Measurements from ENCODE around the gene TRAPPC13. TPM values are rescaled to one million over a fixed set of nuclear protein-coding genes. Genes with fewer than 3 reads are reported as not detected.
"Not testable (repeated sequence)": the region's sequence is repeated elsewhere in the genome, so short reads cannot be mapped to it uniquely, and the experiment has no call there.

TRAPPC13 gene
- total RNA-seq, 2 experiments from 2014 or later: 18.5 to 23.4 TPM

DNA sequence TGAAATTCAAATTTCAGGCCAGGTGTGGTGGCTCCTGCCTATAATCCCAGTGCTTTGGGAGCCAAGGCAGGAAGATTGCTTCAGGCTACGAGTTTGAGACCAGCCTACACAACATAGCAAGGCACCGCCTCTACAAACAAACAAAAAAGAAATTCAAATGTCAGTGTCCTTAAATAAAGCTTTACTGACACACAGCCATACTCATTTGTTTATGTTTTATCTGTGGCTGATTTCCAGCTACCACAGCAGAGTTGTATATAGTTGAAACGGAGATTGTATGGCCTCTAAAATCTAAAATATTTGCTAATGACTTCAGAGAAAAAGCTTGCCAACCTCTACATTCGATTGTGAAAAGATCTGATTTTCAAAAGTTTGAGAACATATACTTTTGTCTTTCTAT lies 15.4 kb downstream of the TRAPPC13 start:
- Mint-ChIP-seq H3K4me3 (no peak overlapping the region), H3K9me3 (ENCODE audit: low read depth) (no peaks in the 10 kb centered on the region), H3K27me3 (no peaks in the 10 kb centered on the region), H3K36me3 (peaks cover 26% of the 10 kb centered on the region), H3K27ac (no peak overlapping the region), H3K4me1 (no peaks in the 10 kb centered on the region)
- CTCF ChIA-PET: no interaction called here
- DNase-seq (no peak), ATAC-seq (no peak)

DNA sequence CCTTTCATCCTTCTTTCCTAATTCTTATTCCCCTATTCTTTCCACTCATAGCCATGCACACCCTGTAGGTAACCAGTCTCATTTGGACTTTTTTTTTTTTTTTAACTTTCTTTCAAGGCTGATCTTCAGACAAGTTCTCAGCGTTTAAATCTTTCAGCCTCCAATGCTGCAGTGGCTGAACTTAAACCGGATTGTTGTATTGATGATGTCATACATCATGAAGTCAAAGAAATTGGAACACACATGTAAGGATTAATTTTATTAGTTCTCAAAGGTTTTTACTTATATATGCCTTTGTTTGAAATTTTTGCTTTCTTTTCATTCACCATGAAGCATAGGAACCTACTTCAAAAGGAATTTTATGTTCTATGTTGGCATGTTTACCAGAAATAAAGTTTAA lies 22.1 kb downstream of the TRAPPC13 start:
- no peak overlapping the region for H3K27ac Mint-ChIP-seq
- DNase-seq: no peak
- peaks cover 17% of the 10 kb centered on the region for H3K36me3 Mint-ChIP-seq
- no peak overlapping the region for H3K4me3 Mint-ChIP-seq
- CTCF ChIA-PET: no interaction called here
- H3K9me3 Mint-ChIP-seq (ENCODE audit: low read depth): no peaks in the 10 kb centered on the region
- no peaks in the 10 kb centered on the region for H3K27me3 Mint-ChIP-seq
- H3K4me1 Mint-ChIP-seq: no peaks in the 10 kb centered on the region
- no peak for ATAC-seq

DNA sequence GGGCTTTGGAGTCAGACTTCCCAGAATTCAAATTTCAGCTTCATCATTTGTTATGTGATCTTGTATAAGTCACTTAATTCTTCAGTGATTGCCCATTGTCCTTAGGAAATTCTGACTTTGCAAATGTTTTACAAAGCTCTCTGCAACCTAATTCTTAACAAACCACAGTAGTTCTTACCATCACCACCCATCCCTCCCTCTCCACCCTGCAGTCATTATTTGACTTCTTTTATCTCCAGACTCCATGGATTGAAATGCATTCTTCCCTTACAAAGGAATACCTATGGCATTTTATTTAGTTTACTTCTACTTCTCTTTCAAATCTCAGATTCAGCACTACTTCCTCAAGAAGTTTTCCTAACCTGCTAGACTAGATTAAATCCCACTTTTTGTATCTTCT lies 23.1 kb downstream of the TRAPPC13 start:
- Mint-ChIP-seq H3K27ac (no peak overlapping the region), H3K36me3 (peaks cover 20% of the 10 kb centered on the region), H3K27me3 (no peaks in the 10 kb centered on the region), H3K9me3 (ENCODE audit: low read depth) (no peaks in the 10 kb centered on the region), H3K4me3 (no peak overlapping the region), H3K4me1 (no peaks in the 10 kb centered on the region)
- ATAC-seq (no peak), DNase-seq (no peak)
- CTCF ChIA-PET: no interaction called here

DNA sequence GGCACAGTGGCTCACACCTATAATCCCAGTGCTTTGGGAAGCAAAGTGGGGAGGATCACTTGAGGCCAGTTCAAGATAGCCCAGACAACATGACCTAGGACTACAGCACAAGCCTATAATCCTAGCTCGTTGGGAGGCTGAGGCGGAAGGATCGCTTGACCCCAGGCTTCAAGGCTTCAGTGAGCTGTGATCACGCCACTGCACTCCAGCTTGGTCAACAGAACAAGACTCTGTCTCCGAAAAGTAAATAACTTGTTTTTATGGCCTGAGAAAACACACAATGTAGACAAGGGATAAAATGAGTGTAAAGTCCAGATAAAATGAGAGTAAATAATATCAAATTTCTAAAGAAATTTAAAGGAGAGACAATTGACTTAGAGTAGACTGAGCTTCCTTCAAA lies 26.3 kb downstream of the TRAPPC13 start:
- CTCF ChIA-PET: interaction anchor here (1.2 to 1.4 kb wide), 2 partner anchors 18 to 25 kb away, joined by 3 to 5 read pairs; no protein-coding TSS in a partner anchor
- H3K4me3 Mint-ChIP-seq: no peak overlapping the region
- ATAC-seq: no peak

DNA sequence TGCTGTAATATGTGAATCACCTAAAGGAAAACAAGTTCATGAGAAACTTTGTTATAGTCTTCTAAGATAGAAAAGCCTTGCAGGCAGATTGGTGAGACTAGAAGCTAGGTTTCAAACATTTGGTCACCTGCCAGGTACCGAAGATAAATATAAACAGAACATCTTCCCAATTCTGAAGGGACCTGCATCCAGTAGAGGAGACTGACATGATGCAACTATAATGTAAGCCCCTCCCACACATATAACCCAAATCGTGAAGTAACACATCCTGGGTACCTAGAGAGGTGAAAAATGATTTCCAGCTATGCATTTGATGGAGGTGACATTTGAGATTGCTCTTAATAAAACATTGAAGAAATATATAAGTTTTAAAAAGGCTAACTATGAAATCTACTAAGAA lies 29.9 kb downstream of the TRAPPC13 start:
- CTCF ChIA-PET: no interaction called here
- Mint-ChIP-seq H3K4me3 (no peak overlapping the region), H3K4me1 (no peaks in the 10 kb centered on the region), H3K27ac (no peak overlapping the region), H3K27me3 (no peaks in the 10 kb centered on the region), H3K9me3 (ENCODE audit: low read depth) (no peaks in the 10 kb centered on the region), H3K36me3 (peaks cover 18% of the 10 kb centered on the region)
- ATAC-seq (no peak), DNase-seq (no peak)

More for the DNA sequence above, 26.3 kb downstream of the TRAPPC13 start:
- H3K36me3 Mint-ChIP-seq: peaks cover 19% of the 10 kb centered on the region
- H3K27me3 Mint-ChIP-seq: no peaks in the 10 kb centered on the region
- H3K4me1 Mint-ChIP-seq: no peaks in the 10 kb centered on the region
- no peak overlapping the region for H3K27ac Mint-ChIP-seq
- DNase-seq: no peak
- H3K9me3 Mint-ChIP-seq (ENCODE audit: low read depth): no peaks in the 10 kb centered on the region

DNA sequence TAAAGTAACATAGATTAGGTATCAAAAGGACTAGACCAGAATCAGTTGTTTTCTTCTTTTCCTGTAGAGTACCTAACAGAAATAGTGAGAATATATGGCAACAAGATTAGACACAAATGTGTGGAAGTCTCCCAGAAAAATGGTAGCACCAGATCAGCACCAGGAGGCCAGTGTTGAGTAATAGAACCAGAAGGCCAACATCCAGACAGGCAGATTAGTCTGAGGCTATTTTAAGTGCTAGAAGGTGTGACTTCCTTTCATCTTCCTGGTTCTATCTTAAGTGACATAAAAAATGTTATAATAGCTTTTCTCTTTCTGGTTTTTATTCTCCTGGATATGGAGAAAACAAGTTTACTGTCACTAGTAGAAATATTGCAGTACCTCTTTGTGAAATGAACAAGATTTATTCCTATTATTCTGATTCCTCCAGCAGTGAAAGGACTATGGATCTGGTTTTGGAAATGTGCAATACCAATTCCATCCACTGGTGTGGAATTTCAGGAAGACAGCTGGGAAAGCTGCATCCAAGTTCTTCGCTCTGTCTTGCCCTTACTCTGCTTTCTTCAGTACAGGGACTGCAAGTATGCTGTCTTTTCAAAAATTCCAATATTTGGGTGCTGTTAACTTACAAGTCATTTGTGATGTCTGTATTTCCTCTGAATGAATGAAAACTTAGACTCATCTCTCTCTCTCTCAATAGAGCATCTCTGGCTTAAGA lies 39.1 kb downstream of the TRAPPC13 start:
- Mint-ChIP-seq H3K27ac (no peak overlapping the region), H3K9me3 (ENCODE audit: low read depth) (no peaks in the 10 kb centered on the region), H3K4me1 (peaks cover 5% of the 10 kb centered on the region), H3K4me3 (no peak overlapping the region), H3K36me3 (peaks cover 17% of the 10 kb centered on the region), H3K27me3 (no peaks in the 10 kb centered on the region)
- ATAC-seq (no peak), DNase-seq (no peak)
- CTCF ChIA-PET: no interaction called here

DNA sequence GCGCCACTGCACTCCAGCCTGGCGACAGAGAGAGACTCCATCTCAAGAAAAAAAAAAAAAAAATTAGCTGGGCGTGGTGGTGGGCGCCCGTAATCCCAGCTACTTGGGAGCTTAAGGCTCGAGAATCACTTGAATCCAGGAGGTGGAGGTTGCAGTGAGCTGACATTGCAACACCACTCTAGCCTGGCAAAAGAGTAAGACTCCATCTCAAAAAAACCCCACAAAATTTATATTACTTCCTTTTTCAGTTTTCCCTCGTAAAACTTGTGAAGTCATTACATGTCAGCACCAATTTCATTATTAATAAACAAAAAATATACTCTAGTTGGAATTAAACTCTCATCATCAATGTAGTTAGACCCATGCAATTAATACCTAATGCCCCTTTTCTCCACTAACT lies 43.9 kb downstream of the TRAPPC13 start:
- ATAC-seq (no peak), DNase-seq (no peak)
- no peaks in the 10 kb centered on the region for H3K27me3 Mint-ChIP-seq
- H3K4me1 Mint-ChIP-seq: peaks cover 4% of the 10 kb centered on the region
- peaks cover 12% of the 10 kb centered on the region for H3K36me3 Mint-ChIP-seq
- no peak overlapping the region for H3K27ac Mint-ChIP-seq
- H3K9me3 Mint-ChIP-seq (ENCODE audit: low read depth): no peaks in the 10 kb centered on the region
- no peak overlapping the region for H3K4me3 Mint-ChIP-seq
- CTCF ChIA-PET: no interaction called here

DNA sequence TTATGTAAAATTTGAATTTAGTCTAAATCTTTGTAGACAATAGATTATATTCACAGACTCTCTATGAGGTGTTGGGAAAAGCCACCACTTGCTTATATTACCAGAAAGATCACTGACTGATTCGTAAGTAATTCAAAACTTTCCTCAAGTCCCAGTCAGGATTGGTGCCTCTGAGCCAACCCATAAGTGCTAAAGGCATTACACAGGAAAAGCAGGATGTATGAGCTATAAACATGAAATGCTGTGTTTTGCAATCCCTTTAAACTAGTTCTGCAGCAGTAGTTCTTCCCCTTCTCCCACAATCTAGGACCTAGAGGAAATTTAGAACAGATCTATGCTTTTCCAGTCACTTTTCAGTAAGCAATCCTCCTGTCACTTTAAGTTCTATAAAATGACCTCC lies 48.0 kb downstream of the TRAPPC13 start:
- no peaks in the 10 kb centered on the region for H3K27me3 Mint-ChIP-seq
- H3K9me3 Mint-ChIP-seq (ENCODE audit: low read depth): no peaks in the 10 kb centered on the region
- H3K36me3 Mint-ChIP-seq: peaks cover 33% of the 10 kb centered on the region
- CTCF ChIA-PET: interaction anchor here (0.5 kb wide), 1 partner anchor 331 kb away, joined by 3 read pairs; no protein-coding TSS in a partner anchor
- no peak overlapping the region for H3K4me3 Mint-ChIP-seq
- no peak for DNase-seq
- H3K27ac Mint-ChIP-seq: no peak overlapping the region
- ATAC-seq: no peak
- H3K4me1 Mint-ChIP-seq: no peaks in the 10 kb centered on the region

DNA sequence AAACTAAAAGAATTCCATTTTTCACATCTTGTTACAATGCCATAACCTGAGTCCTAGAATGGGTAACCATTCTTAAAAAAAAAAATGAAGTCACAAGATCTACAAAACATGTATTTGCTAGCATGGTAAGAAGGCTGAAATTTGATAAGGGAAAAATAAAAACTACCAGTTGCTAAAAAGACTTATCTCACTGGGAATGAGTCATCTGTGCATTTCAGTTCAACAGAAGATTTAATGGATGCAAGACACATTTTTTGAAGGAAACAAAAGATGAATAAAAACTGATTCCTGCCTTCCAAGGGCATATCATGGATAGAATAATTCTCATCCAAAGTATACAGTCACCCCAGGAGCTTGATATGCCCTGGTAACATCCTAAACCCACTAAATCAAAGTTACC lies 49.9 kb downstream of the TRAPPC13 start:
- Mint-ChIP-seq H3K4me1 (no peaks in the 10 kb centered on the region), H3K27ac (no peak overlapping the region), H3K27me3 (no peaks in the 10 kb centered on the region), H3K36me3 (peaks cover 40% of the 10 kb centered on the region), H3K4me3 (no peak overlapping the region), H3K9me3 (ENCODE audit: low read depth) (no peaks in the 10 kb centered on the region)
- CTCF ChIA-PET: interaction anchor here (1.1 kb wide), 1 partner anchor 18 kb away, joined by 3 read pairs; no protein-coding TSS in a partner anchor
- DNase-seq: no peak
- ATAC-seq: no peak

DNA sequence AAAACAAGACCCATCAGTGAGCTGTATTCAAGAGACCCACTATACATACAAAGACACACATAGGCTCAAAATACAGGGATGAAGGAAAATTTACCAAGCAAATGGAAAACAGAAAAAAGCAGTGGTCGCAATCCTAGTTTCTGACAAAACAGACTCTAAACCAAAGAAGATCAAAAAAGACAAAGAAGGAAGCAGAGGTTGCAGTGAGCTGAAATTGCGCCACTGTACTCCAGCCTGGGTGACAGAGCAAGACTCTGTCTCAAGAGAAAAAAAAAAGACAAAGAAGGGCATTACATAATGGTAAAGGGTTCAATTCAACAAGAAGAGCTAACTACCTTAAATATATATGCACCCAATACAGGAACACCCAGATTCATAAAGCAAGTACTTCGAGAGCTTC lies 51.2 kb downstream of the TRAPPC13 start:
- not testable (repeated sequence) for H3K27me3 Mint-ChIP-seq; H3K4me3 Mint-ChIP-seq; H3K9me3 Mint-ChIP-seq (ENCODE audit: low read depth); H3K27ac Mint-ChIP-seq; H3K4me1 Mint-ChIP-seq; ATAC-seq; DNase-seq
- CTCF ChIA-PET: interaction anchor here (0.8 kb wide), 1 partner anchor 25 kb away, joined by 3 read pairs; no protein-coding TSS in a partner anchor
- H3K36me3 Mint-ChIP-seq: peaks cover 46% of the 10 kb centered on the region

DNA sequence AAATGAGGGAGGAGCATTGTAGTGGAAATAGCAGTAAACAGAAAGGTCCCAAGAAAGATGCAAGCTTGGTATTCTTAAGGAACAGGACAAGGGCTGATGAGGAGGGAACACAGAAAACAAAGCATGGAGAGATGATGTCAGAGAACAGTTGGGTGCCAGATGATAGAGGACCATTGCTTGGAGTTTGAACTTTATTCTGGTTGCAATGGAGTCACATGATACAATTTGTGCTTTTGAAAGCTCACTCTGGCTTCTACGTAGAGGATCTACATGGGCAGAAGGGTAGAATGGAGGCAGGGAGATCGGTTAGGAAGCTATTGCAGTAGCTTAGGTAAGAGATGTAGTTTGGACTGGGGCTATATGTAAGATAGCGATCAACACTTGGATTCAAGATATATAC lies 57.3 kb downstream of the TRAPPC13 start:
- no peak overlapping the region for H3K27ac Mint-ChIP-seq
- no peaks in the 10 kb centered on the region for H3K27me3 Mint-ChIP-seq

DNA sequence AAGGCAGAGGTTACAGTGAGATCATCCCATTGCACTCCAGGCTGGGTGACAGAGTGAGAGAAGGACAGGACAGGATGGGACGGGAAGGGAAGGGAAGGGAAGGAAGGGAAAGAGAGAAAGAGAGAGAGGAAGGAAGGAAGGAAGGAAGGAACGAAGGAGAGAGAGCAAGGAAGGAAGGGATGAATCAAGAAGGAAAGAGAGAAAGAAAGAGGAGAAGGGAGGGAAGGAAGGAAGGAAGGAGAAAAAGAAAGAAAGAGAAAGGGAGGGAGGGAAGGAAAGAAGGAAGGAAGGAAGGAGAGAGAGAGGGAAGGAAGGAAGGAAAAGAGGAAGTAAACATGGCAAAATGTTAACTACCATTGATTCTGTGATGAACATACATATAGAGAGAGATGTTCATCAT lies 68.3 kb downstream of the TRAPPC13 start:
- Mint-ChIP-seq H3K4me3 (no peak overlapping the region), H3K9me3 (ENCODE audit: low read depth) (no peaks in the 10 kb centered on the region), H3K27me3 (no peaks in the 10 kb centered on the region), H3K36me3 (peaks cover 10% of the 10 kb centered on the region), H3K4me1 (no peaks in the 10 kb centered on the region), H3K27ac (no peak overlapping the region)
- DNase-seq (no peak), ATAC-seq (no peak)
- CTCF ChIA-PET: no interaction called here

More for the DNA sequence above, 57.3 kb downstream of the TRAPPC13 start:
- Mint-ChIP-seq H3K36me3 (peaks cover 53% of the 10 kb centered on the region), H3K4me3 (no peak overlapping the region), H3K4me1 (no peaks in the 10 kb centered on the region), H3K9me3 (ENCODE audit: low read depth) (no peaks in the 10 kb centered on the region)
- CTCF ChIA-PET: no interaction called here
- no peak for ATAC-seq
- no peak for DNase-seq

DNA sequence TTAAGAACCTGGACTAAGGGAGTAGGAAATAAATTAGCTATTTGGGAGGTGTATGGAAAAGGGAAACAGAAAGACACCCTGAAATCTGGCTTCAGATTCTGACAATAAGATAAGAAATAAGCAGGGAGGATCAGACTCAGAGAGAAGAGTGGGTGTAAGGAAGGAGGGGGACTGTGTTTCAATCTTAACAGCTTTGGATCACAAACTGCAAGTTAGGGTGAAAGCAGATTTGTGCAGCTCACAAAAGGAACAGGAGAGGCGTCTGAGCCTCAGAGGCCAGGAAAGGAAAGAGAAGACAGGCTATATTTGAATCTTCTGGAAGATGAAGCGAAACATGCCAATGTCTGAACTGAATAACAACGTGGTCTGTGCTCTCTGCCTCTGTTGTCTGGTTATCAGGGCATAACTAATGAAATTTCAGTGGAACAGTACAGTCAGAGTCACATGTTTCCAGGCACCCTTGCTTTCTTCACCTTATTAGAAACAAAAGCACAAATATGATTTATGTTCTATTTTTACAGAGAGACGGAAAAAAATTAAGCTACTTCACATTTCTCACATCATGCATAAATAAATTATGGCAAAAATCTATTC lies 70.4 kb downstream of the TRAPPC13 start:
- no peak for ATAC-seq
- no peak for DNase-seq
- Mint-ChIP-seq H3K4me3 (no peak overlapping the region), H3K27me3 (no peaks in the 10 kb centered on the region), H3K9me3 (ENCODE audit: low read depth) (no peaks in the 10 kb centered on the region), H3K36me3 (peaks cover 24% of the 10 kb centered on the region), H3K4me1 (no peaks in the 10 kb centered on the region), H3K27ac (no peak overlapping the region)
- CTCF ChIA-PET: no interaction called here

DNA sequence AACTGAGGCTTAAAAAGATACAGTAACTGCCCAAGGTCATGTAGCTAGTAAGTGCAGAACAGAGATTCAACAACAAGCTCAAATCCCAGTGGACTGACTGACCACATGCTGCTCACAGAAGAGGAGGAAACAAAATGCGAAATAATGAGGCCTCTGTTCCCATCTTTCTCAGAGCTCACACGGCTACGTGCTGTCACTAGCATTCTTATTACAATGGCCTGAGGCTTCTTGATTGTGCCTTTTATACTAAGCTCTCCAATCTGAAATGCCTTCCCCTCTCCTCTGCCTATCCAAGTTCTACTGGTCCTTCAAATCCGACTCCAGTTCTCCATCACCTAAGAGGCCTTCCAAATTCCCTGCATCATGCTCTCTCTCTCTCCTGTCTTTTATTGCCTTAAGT lies 71.1 kb downstream of the TRAPPC13 start:
- ATAC-seq: no peak
- H3K27ac Mint-ChIP-seq: no peak overlapping the region
- H3K27me3 Mint-ChIP-seq: no peaks in the 10 kb centered on the region
- no peak for DNase-seq
- H3K36me3 Mint-ChIP-seq: peaks cover 22% of the 10 kb centered on the region
- CTCF ChIA-PET: interaction anchor here (0.6 kb wide), 1 partner anchor 53 kb away, joined by 3 read pairs; no protein-coding TSS in a partner anchor
- no peaks in the 10 kb centered on the region for H3K9me3 Mint-ChIP-seq (ENCODE audit: low read depth)
- H3K4me3 Mint-ChIP-seq: no peak overlapping the region
- H3K4me1 Mint-ChIP-seq: no peaks in the 10 kb centered on the region
